ENCODE data around the gene NLRP3. TPM values are rescaled to one million over a fixed set of nuclear protein-coding genes. Genes with fewer than 3 reads are reported as not detected.
"Not testable (repeated sequence)": the region's sequence is repeated elsewhere in the genome, so short reads cannot be mapped to it uniquely, and the experiment has no call there.

NLRP3 gene
- total RNA-seq, 1 experiment from 2014 or later, result not detected

GRCh38 chr1:247376659-247377058 is 39.3 kb upstream of the NLRP3 start:
- no peak overlapping the region for H3K27ac ChIP-seq
- H2AFZ ChIP-seq, result no peak overlapping the region
- H3K4me3 ChIP-seq, result no peak overlapping the region
- POLR2A ChIA-PET (ENCODE audit: unreplicated experiment), result no interaction called here
- no peak for DNase-seq
- no peaks in the 10 kb centered on the region for H3K9me3 ChIP-seq (ENCODE audit: insufficient read depth, low read depth)
- no peaks in the 10 kb centered on the region for H3F3A ChIP-seq (ENCODE audit: insufficient read depth, low read depth)
- TF ChIP-seq EZH2 (IDR thresholded peaks at IDR 0.05; ENCODE audit: low read depth), result no peak
- no peak for TF ChIP-seq CTCF (conservative IDR thresholded peaks at IDR 0.05)
- no peaks in the 10 kb centered on the region for H3K9me2 ChIP-seq (ENCODE audit: insufficient read depth)
- BruUV-seq (replicated peaks), result no TSS peak
- CTCF ChIA-PET, result no interaction called here
- intact Hi-C loops (cut with micrococcal nuclease; ENCODE audit: unreplicated experiment), result no loop called here
- H3K4me1 ChIP-seq (replicated peaks; ENCODE audit: insufficient read depth), result no peaks in the 10 kb centered on the region
- H3K79me2 ChIP-seq (ENCODE audit: low read depth), result no peaks in the 10 kb centered on the region
- no peak overlapping the region for H3K4me2 ChIP-seq
- no peaks in the 10 kb centered on the region for H3K36me3 ChIP-seq (ENCODE audit: low read depth)
- peaks cover 23% of the 10 kb centered on the region; the same call in 1 of the 2 replicates for H3K27me3 ChIP-seq (ENCODE audit: insufficient read depth, low read depth)
- no peaks in the 10 kb centered on the region for H4K20me1 ChIP-seq (ENCODE audit: insufficient read depth)

- BruUV-seq (replicated peaks); H4K20me1 ChIP-seq (ENCODE audit: insufficient read depth); CTCF ChIA-PET: not testable (repeated sequence)
Measured at GRCh38 chr1:247377656-247378055, 38.3 kb upstream of the NLRP3 start.

GRCh38 chr1:247378334-247379073 is 37.5 kb upstream of the NLRP3 start:
- Histone ChIP-seq H3K27ac (no peak overlapping the region), H4K20me1 (ENCODE audit: insufficient read depth) (no peaks in the 10 kb centered on the region), H3K9me2 (ENCODE audit: insufficient read depth) (no peaks in the 10 kb centered on the region), H3K9me3 (ENCODE audit: insufficient read depth, low read depth) (no peaks in the 10 kb centered on the region), H3K27me3 (ENCODE audit: insufficient read depth, low read depth) (peaks cover 23% of the 10 kb centered on the region; the same call in 1 of the 2 replicates), H3F3A (ENCODE audit: insufficient read depth, low read depth) (no peaks in the 10 kb centered on the region), H3K4me1 (replicated peaks; ENCODE audit: insufficient read depth) (no peaks in the 10 kb centered on the region), H3K4me2 (no peak overlapping the region), H3K4me3 (no peak overlapping the region), H2AFZ (no peak overlapping the region), H3K79me2 (ENCODE audit: low read depth) (no peaks in the 10 kb centered on the region), H3K36me3 (ENCODE audit: low read depth) (no peaks in the 10 kb centered on the region)
- intact Hi-C loops (cut with micrococcal nuclease; ENCODE audit: unreplicated experiment), result no loop called here
- DNase-seq, result no peak
- ChIA-PET CTCF (no interaction called here), POLR2A (ENCODE audit: unreplicated experiment) (interaction anchor here (0.6 kb wide), 1 partner anchor 304 kb away, joined by 8 read pairs; no protein-coding TSS in a partner anchor)
- no TSS peak for BruUV-seq (replicated peaks)
- TF ChIP-seq CTCF (conservative IDR thresholded peaks at IDR 0.05), result no peak
- TF ChIP-seq EZH2 (IDR thresholded peaks at IDR 0.05; ENCODE audit: low read depth), result no peak

More at GRCh38 chr1:247377656-247378055, 38.3 kb upstream of the NLRP3 start:
- H3K79me2 ChIP-seq (ENCODE audit: low read depth); H2AFZ ChIP-seq; H3K4me1 ChIP-seq (replicated peaks; ENCODE audit: insufficient read depth); H3K4me3 ChIP-seq; POLR2A ChIA-PET (ENCODE audit: unreplicated experiment); DNase-seq; H3K4me2 ChIP-seq; H3K36me3 ChIP-seq (ENCODE audit: low read depth); H3K9me2 ChIP-seq (ENCODE audit: insufficient read depth); intact Hi-C loops (cut with micrococcal nuclease; ENCODE audit: unreplicated experiment); H3K9me3 ChIP-seq (ENCODE audit: insufficient read depth, low read depth); H3F3A ChIP-seq (ENCODE audit: insufficient read depth, low read depth); H3K27ac ChIP-seq: not testable (repeated sequence)
- peaks cover 23% of the 10 kb centered on the region; the same call in 1 of the 2 replicates for H3K27me3 ChIP-seq (ENCODE audit: insufficient read depth, low read depth)
